Measurements from ENCODE around the gene LEMD2. TPM values are rescaled to one million over a fixed set of nuclear protein-coding genes. Genes with fewer than 3 reads are reported as not detected.

LEMD2 gene
- total RNA-seq, 3 donors from 2014 or later: 42.2 to 69.1 (median 59.0) TPM

DNA sequence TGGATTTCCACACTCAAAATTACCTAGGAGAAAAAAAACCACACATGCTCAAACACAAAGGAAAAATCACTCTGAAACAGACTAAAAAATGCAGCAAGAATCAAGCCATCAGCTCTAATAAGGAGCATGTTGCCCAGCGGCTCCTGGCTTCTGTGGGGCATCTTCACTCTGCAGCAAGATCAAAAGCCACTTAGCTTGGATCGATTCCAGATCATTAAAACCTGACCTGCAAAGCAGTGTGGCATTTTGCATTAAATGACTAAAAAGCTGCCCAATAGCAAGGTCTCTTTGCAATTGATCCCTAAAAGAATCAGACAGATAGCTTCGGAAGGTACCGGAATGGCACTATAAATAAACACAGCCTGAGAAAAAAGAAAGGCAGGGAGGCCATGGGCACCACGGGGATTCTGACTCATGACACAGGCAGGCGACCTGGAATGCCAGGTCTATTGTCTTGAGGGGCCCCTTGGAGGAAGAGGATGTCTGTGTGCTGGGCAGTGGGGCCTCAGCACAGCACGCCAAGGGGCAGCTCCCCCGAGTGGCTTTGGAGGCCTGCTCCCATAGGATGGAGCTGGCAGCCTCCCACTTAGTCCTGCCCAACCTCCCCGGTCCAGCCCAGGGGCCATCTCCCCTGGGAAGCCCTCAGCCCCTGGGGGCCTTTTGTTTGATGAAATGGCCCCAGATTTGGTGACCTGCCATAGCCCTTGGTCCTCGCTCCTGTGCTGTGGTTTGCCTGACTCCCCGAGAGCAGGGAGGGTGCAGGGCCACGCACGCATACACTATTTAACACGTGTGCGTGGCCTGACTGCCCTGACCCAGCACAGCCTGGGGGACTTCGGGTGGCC is 7.6 kb downstream of the LEMD2 start:
- Histone ChIP-seq H3K4me1 (peaks cover 0 to 7% of the 10 kb centered on the region in 2 donors), H3K36me3 (peaks cover 25% of the 10 kb centered on the region), H3K27me3 (no peaks in the 10 kb centered on the region), H3K27ac (no peak overlapping the region), H3K9me3 (no peaks in the 10 kb centered on the region), H3K4me3 (no peak overlapping the region)
- DNase-seq (ENCODE audit: low spot score in 2 of 2): no peak
- intact Hi-C loops (cut with DNase I; ENCODE audit: low total_unique reads): no loop called here
- no peak for TF ChIP-seq CTCF (IDR thresholded peaks at IDR 0.05)
- TF ChIP-seq POLR2A (IDR thresholded peaks at IDR 0.05): no peak
- no peak for TF ChIP-seq POLR2AphosphoS5 (IDR thresholded peaks at IDR 0.05)

GRCh38 chr6:33779895-33780294 is 9.0 kb downstream of the LEMD2 start:
- TF ChIP-seq POLR2A (IDR thresholded peaks at IDR 0.05) (no peak), CTCF (IDR thresholded peaks at IDR 0.05) (no peak), POLR2AphosphoS5 (IDR thresholded peaks at IDR 0.05) (no peak)
- Histone ChIP-seq H3K9me3 (no peaks in the 10 kb centered on the region), H3K4me3 (no peak overlapping the region), H3K27ac (no peak overlapping the region), H3K27me3 (no peaks in the 10 kb centered on the region), H3K36me3 (peaks cover 33% of the 10 kb centered on the region), H3K4me1 (no peaks in the 10 kb centered on the region)
- intact Hi-C loops (cut with DNase I; ENCODE audit: low total_unique reads): no loop called here
- DNase-seq (ENCODE audit: low spot score in 2 of 2): no peak

GRCh38 chr6:33779290-33779689 is 9.6 kb downstream of the LEMD2 start:
- no peak for DNase-seq (ENCODE audit: low spot score in 2 of 2)
- H3K9me3 ChIP-seq: no peaks in the 10 kb centered on the region
- no peaks in the 10 kb centered on the region for H3K27me3 ChIP-seq
- peaks cover 33% of the 10 kb centered on the region for H3K36me3 ChIP-seq
- no peak for TF ChIP-seq CTCF (IDR thresholded peaks at IDR 0.05)
- no peak for TF ChIP-seq POLR2AphosphoS5 (IDR thresholded peaks at IDR 0.05)
- TF ChIP-seq POLR2A (IDR thresholded peaks at IDR 0.05): no peak
- intact Hi-C loops (cut with DNase I; ENCODE audit: low total_unique reads): no loop called here
- no peak overlapping the region for H3K27ac ChIP-seq
- H3K4me1 ChIP-seq: no peaks in the 10 kb centered on the region
- H3K4me3 ChIP-seq: no peak overlapping the region

- H3K4me1 ChIP-seq: no peaks in the 10 kb centered on the region
- intact Hi-C loops (cut with DNase I; ENCODE audit: low total_unique reads): no loop called here
- no peak overlapping the region for H3K4me3 ChIP-seq
- TF ChIP-seq POLR2A (IDR thresholded peaks at IDR 0.05): no peak
- TF ChIP-seq CTCF (IDR thresholded peaks at IDR 0.05): no peak
- TF ChIP-seq POLR2AphosphoS5 (IDR thresholded peaks at IDR 0.05): no peak
- no peak overlapping the region for H3K27ac ChIP-seq
- H3K36me3 ChIP-seq: peaks cover 33% of the 10 kb centered on the region
- H3K27me3 ChIP-seq: no peaks in the 10 kb centered on the region
- no peak for DNase-seq (ENCODE audit: low spot score in 2 of 2)
- H3K9me3 ChIP-seq: no peaks in the 10 kb centered on the region
Measured at GRCh38 chr6:33778444-33779121, 10.3 kb downstream of the LEMD2 start.
